ENCODE results near the gene ARRDC4. TPM values are rescaled to one million over a fixed set of nuclear protein-coding genes. Genes with fewer than 3 reads are reported as not detected.

ARRDC4 gene
- total RNA-seq, 1 donor from 2014 or later: 6.7 TPM

DNA sequence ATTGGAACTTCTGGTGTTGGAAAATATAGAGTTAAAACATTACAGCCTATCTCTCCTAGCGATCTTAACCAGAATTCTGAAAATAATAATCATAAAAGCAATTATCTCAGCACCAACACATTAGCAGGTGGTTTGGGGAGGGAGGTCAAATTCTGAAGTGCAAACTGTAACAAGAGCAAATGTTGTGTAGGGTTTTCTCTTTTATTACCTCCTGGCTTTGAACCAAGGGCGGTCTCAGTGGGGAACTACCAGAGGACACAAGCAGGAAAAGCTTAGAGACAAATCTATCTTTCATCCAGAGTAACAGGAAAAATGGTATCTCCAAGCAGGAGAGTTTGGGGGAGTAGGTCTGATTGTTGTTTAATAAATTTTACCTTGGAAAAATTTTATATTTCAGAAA lies 5.5 kb upstream of the ARRDC4 start:
- H3K4me3 Mint-ChIP-seq (ENCODE audit: unreplicated experiment): no peak overlapping the region
- DNase-seq (ENCODE audit: low spot score): no peak
- peaks cover 3% of the 10 kb centered on the region for H3K27me3 Mint-ChIP-seq (ENCODE audit: unreplicated experiment)
- peaks cover 5% of the 10 kb centered on the region for H3K4me1 Mint-ChIP-seq (ENCODE audit: unreplicated experiment)
- H3K36me3 Mint-ChIP-seq (ENCODE audit: low read depth, unreplicated experiment): no peaks in the 10 kb centered on the region
- TF ChIP-seq CTCF (IDR thresholded peaks at IDR 0.05; ENCODE audit: unreplicated experiment): no peak
- H3K9me3 Mint-ChIP-seq (ENCODE audit: unreplicated experiment): no peaks in the 10 kb centered on the region
- H3K27ac Mint-ChIP-seq (ENCODE audit: unreplicated experiment): no peak overlapping the region

DNA sequence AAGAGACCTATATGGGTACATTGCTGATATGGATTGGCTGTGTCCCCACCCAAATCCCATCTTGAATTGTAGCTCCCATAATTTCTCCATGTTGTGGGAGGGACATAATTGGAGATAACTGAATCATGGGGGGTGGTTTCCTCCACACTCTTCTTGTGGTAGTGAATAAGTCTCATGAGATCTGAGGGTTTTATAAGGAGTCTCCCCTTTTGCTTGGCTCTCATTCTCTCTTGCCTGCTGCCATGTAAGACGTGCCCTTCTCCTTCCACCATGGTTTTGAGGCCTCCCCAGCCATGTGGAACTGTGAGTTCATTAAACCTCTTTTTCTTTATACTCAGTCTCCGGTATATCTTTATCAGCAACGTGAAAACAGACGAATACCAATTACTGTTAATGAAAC lies 5.0 kb upstream of the ARRDC4 start:
- Mint-ChIP-seq H3K9me3 (ENCODE audit: unreplicated experiment) (no peaks in the 10 kb centered on the region), H3K4me3 (ENCODE audit: unreplicated experiment) (no peak overlapping the region), H3K4me1 (ENCODE audit: unreplicated experiment) (peaks cover 5% of the 10 kb centered on the region), H3K27ac (ENCODE audit: unreplicated experiment) (no peak overlapping the region), H3K27me3 (ENCODE audit: unreplicated experiment) (peaks cover 3% of the 10 kb centered on the region), H3K36me3 (ENCODE audit: low read depth, unreplicated experiment) (no peaks in the 10 kb centered on the region)
- TF ChIP-seq CTCF (IDR thresholded peaks at IDR 0.05; ENCODE audit: unreplicated experiment): no peak
- DNase-seq (ENCODE audit: low spot score): no peak

DNA sequence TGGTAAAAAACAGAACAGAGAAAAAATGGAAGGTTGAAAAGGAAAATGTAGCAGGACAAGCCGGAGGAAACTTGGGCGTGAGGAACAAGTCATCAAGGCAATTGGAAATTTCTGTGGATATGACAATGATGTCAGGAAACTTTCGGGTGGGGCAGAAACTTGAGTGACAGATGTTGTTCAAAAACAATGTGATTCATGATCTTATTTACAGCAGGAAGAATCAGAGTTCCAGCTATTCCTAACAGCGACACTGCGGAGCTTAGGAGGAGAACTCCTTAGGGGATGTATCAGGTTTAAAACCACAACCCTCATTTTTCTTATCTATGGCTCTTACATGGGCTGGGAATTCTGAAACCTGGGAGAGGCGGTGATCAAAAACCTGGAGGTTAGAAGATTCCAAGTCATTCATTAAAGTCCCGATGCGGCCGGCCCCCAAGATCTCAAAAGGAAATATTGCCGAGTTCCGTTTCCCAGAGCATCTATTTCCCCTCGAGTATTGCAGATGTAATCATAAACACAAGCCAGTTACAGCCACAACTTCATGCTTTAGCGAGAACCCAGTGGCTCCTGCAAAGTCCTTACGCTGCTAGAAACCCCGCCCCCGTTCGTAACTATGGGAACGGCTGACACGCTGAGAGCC lies 659 bp upstream of the ARRDC4 start:
- Mint-ChIP-seq H3K4me1 (ENCODE audit: unreplicated experiment) (peaks cover 8% of the 10 kb centered on the region), H3K27me3 (ENCODE audit: unreplicated experiment) (peaks cover 3% of the 10 kb centered on the region), H3K27ac (ENCODE audit: unreplicated experiment) (peak overlapping the region; percentile 66), H3K4me3 (ENCODE audit: unreplicated experiment) (peak overlapping the region; percentile 82), H3K36me3 (ENCODE audit: low read depth, unreplicated experiment) (no peaks in the 10 kb centered on the region), H3K9me3 (ENCODE audit: unreplicated experiment) (no peaks in the 10 kb centered on the region)
- no peak for TF ChIP-seq CTCF (IDR thresholded peaks at IDR 0.05; ENCODE audit: unreplicated experiment)
- no peak for DNase-seq (ENCODE audit: low spot score)

DNA sequence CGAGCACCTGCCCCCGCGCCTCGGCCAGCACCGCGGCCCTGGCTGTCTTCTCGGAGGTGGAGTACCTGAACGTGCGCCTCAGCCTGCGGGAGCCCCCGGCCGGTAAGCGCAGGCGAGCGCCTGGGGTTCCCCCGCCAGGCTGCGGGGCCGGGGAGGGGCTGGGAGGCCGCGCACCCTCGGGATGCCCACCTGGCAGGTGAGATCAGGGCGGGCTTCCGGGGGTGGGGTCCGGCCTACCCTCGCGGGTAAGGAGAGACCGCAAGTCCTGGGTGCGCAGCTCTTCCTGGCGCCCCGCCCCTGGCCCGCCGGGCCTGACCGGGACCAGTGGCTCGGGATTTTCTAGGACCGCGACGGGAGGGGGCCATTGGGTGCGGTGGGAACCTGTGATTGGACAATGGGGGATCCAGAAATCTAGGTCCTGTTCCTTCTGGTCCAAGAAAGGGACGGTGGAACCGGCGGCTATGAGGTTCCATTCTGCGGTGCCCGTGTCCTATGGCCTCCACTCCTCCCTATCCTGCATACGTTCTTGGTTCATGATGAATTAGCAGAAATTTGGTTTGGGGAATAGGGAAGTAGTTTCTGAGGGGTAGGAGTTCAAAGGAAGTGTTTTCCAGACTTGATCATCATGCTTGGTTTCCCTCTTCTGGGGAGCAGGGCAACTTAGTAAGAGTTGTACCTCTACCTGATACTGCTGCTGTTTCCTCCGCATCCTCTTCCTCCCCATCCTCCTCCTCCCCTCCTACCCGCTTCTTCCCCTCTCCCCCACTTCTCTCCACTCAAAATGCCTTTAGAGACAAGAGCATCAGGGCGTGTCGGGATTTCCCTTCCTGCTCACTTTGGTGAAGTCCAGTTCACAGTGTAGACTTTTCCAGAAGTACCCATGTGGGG lies 808 bp downstream of the ARRDC4 start:
- H3K27me3 Mint-ChIP-seq (ENCODE audit: unreplicated experiment): peaks cover 3% of the 10 kb centered on the region
- no peak for TF ChIP-seq CTCF (IDR thresholded peaks at IDR 0.05; ENCODE audit: unreplicated experiment)
- H3K27ac Mint-ChIP-seq (ENCODE audit: unreplicated experiment): peak overlapping the region; percentile 30
- H3K36me3 Mint-ChIP-seq (ENCODE audit: low read depth, unreplicated experiment): no peaks in the 10 kb centered on the region
- peak overlapping the region; percentile 88 for H3K4me3 Mint-ChIP-seq (ENCODE audit: unreplicated experiment)
- peaks cover 12% of the 10 kb centered on the region for H3K4me1 Mint-ChIP-seq (ENCODE audit: unreplicated experiment)
- peak; percentile 18 for DNase-seq (ENCODE audit: low spot score)
- no peaks in the 10 kb centered on the region for H3K9me3 Mint-ChIP-seq (ENCODE audit: unreplicated experiment)

- TF ChIP-seq CTCF (IDR thresholded peaks at IDR 0.05; ENCODE audit: unreplicated experiment): no peak
- Mint-ChIP-seq H3K27ac (ENCODE audit: unreplicated experiment) (no peak overlapping the region), H3K36me3 (ENCODE audit: low read depth, unreplicated experiment) (no peaks in the 10 kb centered on the region), H3K9me3 (ENCODE audit: unreplicated experiment) (no peaks in the 10 kb centered on the region), H3K4me1 (ENCODE audit: unreplicated experiment) (peaks cover 12% of the 10 kb centered on the region), H3K4me3 (ENCODE audit: unreplicated experiment) (peak overlapping the region; percentile 38), H3K27me3 (ENCODE audit: unreplicated experiment) (peaks cover 3% of the 10 kb centered on the region)
- no peak for DNase-seq (ENCODE audit: low spot score)
Observed at GRCh38 chr15:97962263-97962662, 1.8 kb downstream of the ARRDC4 start.
